ENCODE results near the gene ZNF414. TPM values are rescaled to one million over a fixed set of nuclear protein-coding genes. Genes with fewer than 3 reads are reported as not detected.

ZNF414 gene
- polyA plus RNA-seq, 2 of the 4 experiments (the other 2 are of a cell fraction): 2.8 to 22.1 TPM

GRCh38 chr19:8500158-8500557, 13.8 kb downstream of the ZNF414 start:
- no peak for TF ChIP-seq FOXS1 (CRISPR knock-in tag; IDR thresholded peaks at IDR 0.05)
- no peak for TF ChIP-seq ELK1 (IDR thresholded peaks at IDR 0.05; ENCODE audit: low read depth, low read length)
- no peak for TF ChIP-seq HOXA7 (CRISPR knock-in tag; IDR thresholded peaks at IDR 0.05)
- TF ChIP-seq CHD4 (IDR thresholded peaks at IDR 0.05; ENCODE audit: borderline replicate concordance): no peak
- no peak for TF ChIP-seq FOSB (CRISPR knock-in tag; IDR thresholded peaks at IDR 0.05)
- no peak for TF ChIP-seq POLR2A (IDR thresholded peaks at IDR 0.05; ENCODE audit: low read length)
- no peak for TF ChIP-seq REST (IDR thresholded peaks at IDR 0.05)
- no peak for TF ChIP-seq FOSL2 (IDR thresholded peaks at IDR 0.05)
- no peak for TF ChIP-seq FOSL2 (CRISPR knock-in tag; IDR thresholded peaks at IDR 0.05)
- TF ChIP-seq EHMT2 (IDR thresholded peaks at IDR 0.05; ENCODE audit: low read depth): no peak
- no peak for TF ChIP-seq HDAC2 (IDR thresholded peaks at IDR 0.05)
- no peak for TF ChIP-seq ZC3H11A (IDR thresholded peaks at IDR 0.05)
- TF ChIP-seq RFX5 (IDR thresholded peaks at IDR 0.05): no peak
- TF ChIP-seq ZNF302 (CRISPR knock-in tag; IDR thresholded peaks at IDR 0.05): no peak
- TF ChIP-seq NR3C1 (IDR thresholded peaks at IDR 0.05): no peak
- no peak for TF ChIP-seq PHF8 (IDR thresholded peaks at IDR 0.05; ENCODE audit: borderline replicate concordance, low read depth)
- no peak for TF ChIP-seq SMC3 (IDR thresholded peaks at IDR 0.05)
- no peak for TF ChIP-seq EP300 (IDR thresholded peaks at IDR 0.05)
- no peak for TF ChIP-seq NPAS2 (CRISPR knock-in tag; IDR thresholded peaks at IDR 0.05; ENCODE audit: borderline replicate concordance)
- no peak for TF ChIP-seq RCOR1 (IDR thresholded peaks at IDR 0.05; ENCODE audit: low read depth, low read length)
- no peak for TF ChIP-seq TP53 (CRISPR knock-in tag; IDR thresholded peaks at IDR 0.05)
- no peak for FAIRE-seq
- CTCF ChIA-PET: interaction anchor here (0.8 kb wide), 1 partner anchor 80 kb away, joined by 3 read pairs; no protein-coding TSS in a partner anchor
- WGBS (ENCODE audit: missing lambda C conversion rate): 72% methylated on average over 7 of the region's 7 CpGs
- Histone ChIP-seq H3K9me3 (no peaks in the 10 kb centered on the region), H3K4me3 (no peak overlapping the region), H3K4me1 (peaks cover under 1% of the 10 kb centered on the region; the same call in 2 of the 3 replicates), H3K4me2 (no peak overlapping the region), H3K27ac (0 out of 6 replicates have a peak overlapping the region, but pooled peaks of 1 of the 2 experiments have one; percentile 24)
- DNase-seq (ENCODE audit: low read depth in 1 of 2, low spot score in 1 of 2): no peak
- ATAC-seq: no peak
- POLR2A ChIA-PET: no interaction called here

GRCh38 chr19:8499048-8499833, 14.7 kb downstream of the ZNF414 start:
- Histone ChIP-seq H3K4me1 (no peaks in the 10 kb centered on the region), H3K9me3 (no peaks in the 10 kb centered on the region), H3K27ac (no peak overlapping the region), H3K4me2 (no peak overlapping the region), H3K4me3 (no peak overlapping the region)
- no peak for ATAC-seq
- WGBS (ENCODE audit: missing lambda C conversion rate): 89% methylated on average over 30 of the region's 41 CpGs
- POLR2A ChIA-PET: no interaction called here
- no peak for FAIRE-seq
- CTCF ChIA-PET: interaction anchor here (0.6 kb wide), 1 partner anchor 69 kb away, joined by 3 read pairs; no protein-coding TSS in a partner anchor
- DNase-seq (ENCODE audit: low read depth in 1 of 2, low spot score in 1 of 2): no peak
- TF ChIP-seq POLR2AphosphoS2 (conservative IDR thresholded peaks at IDR 0.05; ENCODE audit: low read length) (no peak), KDM1A (IDR thresholded peaks at IDR 0.05; ENCODE audit: low read depth) (no peak), HEYL (CRISPR knock-in tag; IDR thresholded peaks at IDR 0.05) (no peak), TP53 (CRISPR knock-in tag; IDR thresholded peaks at IDR 0.05) (no peak), RCOR1 (IDR thresholded peaks at IDR 0.05; ENCODE audit: low read depth, low read length) (no peak), GATA3 (IDR thresholded peaks at IDR 0.05; ENCODE audit: borderline replicate concordance) (no peak), MYC (IDR thresholded peaks at IDR 0.05; ENCODE audit: borderline replicate concordance, low read length) (no peak), MAFK (IDR thresholded peaks at IDR 0.05; ENCODE audit: partially characterized antibody) (no peak), CTCF (IDR thresholded peaks at IDR 0.05) (no peak), EHF (CRISPR knock-in tag; IDR thresholded peaks at IDR 0.05) (no peak), FOXS1 (CRISPR knock-in tag; IDR thresholded peaks at IDR 0.05) (no peak), FOSL2 (IDR thresholded peaks at IDR 0.05) (no peak), FOSL2 (CRISPR knock-in tag; IDR thresholded peaks at IDR 0.05) (no peak), MAX (IDR thresholded peaks at IDR 0.05) (no peak), BHLHE40 (IDR thresholded peaks at IDR 0.05; ENCODE audit: low read depth, low read length) (no peak), BCL3 (IDR thresholded peaks at IDR 0.05) (no peak)

Data from A549 (cell line).